Testis (tissue), 3 donors: ENCODE results near the gene PHLPP1. TPM values are rescaled to one million over a fixed set of nuclear protein-coding genes. Genes with fewer than 3 reads are reported as not detected.

ENCODE experiments used
- DNase-seq: peaks from one replicate; pipeline ENCODE4 v3.0.0-alpha.2; 2019
- H3K27ac ChIP-seq, 2 donors: fragments of 200-600 bp; sonication (generic); one replicate each; pipeline ENCODE4 v1.5.1; 2019
- H3K27me3 ChIP-seq: fragments of 200-600 bp; sonication (generic); one replicate; pipeline ENCODE4 v1.5.1; 2019
- H3K36me3 ChIP-seq: fragments of 200-600 bp; sonication (generic); one replicate; pipeline ENCODE4 v1.5.1; 2017; ENCODE audit warnings: low read depth; ENCODE audit errors: missing control alignments
- H3K4me1 ChIP-seq: fragments of 200-600 bp; sonication (generic); one replicate; pipeline ENCODE4 v1.5.1; 2019
- H3K4me3 ChIP-seq, 2 donors: fragments of 200-600 bp; sonication (generic); one replicate each; pipeline ENCODE4 v1.5.1; 2017 to 2019
- H3K9me3 ChIP-seq: fragments of 200-600 bp; sonication (generic); one replicate; pipeline ENCODE4 v1.5.1; 2017
- POLR2A ChIP-seq: fragments of 450-650 bp; IDR thresholded peaks from one replicate; pipeline ENCODE4 v1.6.1; 2017; ENCODE audit warnings: antibody characterized with exemption, mild to moderate bottlenecking, moderate library complexity
- WGBS, 2 donors: methylation state at CpG; one replicate each; pipeline ENCODE4 v1.1.5; 2018; 5-methylcytosine and 5-hydroxymethylcytosine counted together
- intact Hi-C: fragments of 100-400 bp; cut with DNase I; formaldehyde crosslinking; loops from one replicate; pipeline ENCODE4 v1.15.1; 2023; ENCODE audit warnings: low total_unique reads
- polyA plus RNA-seq: library from polyadenylated mRNA; stranded (reverse); fragments of 350-450 nt; fragmentation: Illumina TruSeq; extraction: RNeasy Lipid Tissue Mini Kit (QIAGEN cat#74804); gene quantifications from one replicate; pipeline ENCODE4 v1.2.3, GENCODE V29; 2014; ENCODE audit warnings: low read depth, low replicate concordance; ENCODE audit not compliant: insufficient read depth
- total RNA-seq, 2 donors: library from RNA; depleted of rRNA; stranded (reverse); fragments of >200 nt; gene quantifications; one replicate each; pipeline ENCODE4 v1.2.3, GENCODE V29; 2016
- TF ChIP-seq, protein P1 (sequence below), 3 experiments: fragments of 450-650 bp in 2 of 3; fragments of 200-600 bp in 1 of 3; sonication (generic) in 1 of 3; IDR thresholded peaks; one replicate each; pipeline ENCODE4 v1.5.1; 2016 to 2019; ENCODE audit warnings: antibody characterized with exemption in 3 of 3, mild to moderate bottlenecking in 2 of 3, moderate library complexity in 1 of 3

Gene PHLPP1
- total and polyA plus RNA-seq, 3 donors from 2014 or later: 31.5 to 60.1 (median 50.5) TPM

DNA sequence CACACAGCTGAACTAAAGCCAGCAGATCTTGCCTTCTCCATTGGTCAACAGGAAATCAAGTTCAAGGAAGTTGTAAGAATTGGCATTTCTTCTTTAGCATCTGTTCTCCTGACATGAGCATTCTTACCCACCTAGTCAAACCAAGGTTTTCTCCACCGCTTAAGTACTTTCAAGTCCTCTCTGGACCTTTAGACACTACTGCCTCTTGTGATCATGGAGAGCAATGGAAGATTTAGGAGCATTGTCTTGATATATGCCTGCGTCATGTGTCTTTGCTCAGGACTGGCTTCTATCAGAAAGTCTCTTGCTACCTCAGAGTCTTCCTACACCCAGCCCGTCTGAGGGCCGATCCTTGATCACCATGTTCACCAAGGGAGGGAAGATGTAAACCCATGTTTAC lies 262.2 kb downstream of the PHLPP1 start:
- Histone ChIP-seq H3K27me3 (no peaks in the 10 kb centered on the region), H3K9me3 (no peaks in the 10 kb centered on the region), H3K36me3 (no peaks in the 10 kb centered on the region), H3K27ac (no peak overlapping the region), H3K4me1 (no peaks in the 10 kb centered on the region), H3K4me3 (no peak overlapping the region)
- intact Hi-C loops: loop anchor here (10.0 kb wide), 2 partner anchors 263 to 383 kb away; partner anchors contain the start of gene PHLPP1
- DNase-seq: no peak
- WGBS, 2 donors: 91 to 96% methylated on average over 4 of the region's 4 CpGs
- TF ChIP-seq, protein P1, sequence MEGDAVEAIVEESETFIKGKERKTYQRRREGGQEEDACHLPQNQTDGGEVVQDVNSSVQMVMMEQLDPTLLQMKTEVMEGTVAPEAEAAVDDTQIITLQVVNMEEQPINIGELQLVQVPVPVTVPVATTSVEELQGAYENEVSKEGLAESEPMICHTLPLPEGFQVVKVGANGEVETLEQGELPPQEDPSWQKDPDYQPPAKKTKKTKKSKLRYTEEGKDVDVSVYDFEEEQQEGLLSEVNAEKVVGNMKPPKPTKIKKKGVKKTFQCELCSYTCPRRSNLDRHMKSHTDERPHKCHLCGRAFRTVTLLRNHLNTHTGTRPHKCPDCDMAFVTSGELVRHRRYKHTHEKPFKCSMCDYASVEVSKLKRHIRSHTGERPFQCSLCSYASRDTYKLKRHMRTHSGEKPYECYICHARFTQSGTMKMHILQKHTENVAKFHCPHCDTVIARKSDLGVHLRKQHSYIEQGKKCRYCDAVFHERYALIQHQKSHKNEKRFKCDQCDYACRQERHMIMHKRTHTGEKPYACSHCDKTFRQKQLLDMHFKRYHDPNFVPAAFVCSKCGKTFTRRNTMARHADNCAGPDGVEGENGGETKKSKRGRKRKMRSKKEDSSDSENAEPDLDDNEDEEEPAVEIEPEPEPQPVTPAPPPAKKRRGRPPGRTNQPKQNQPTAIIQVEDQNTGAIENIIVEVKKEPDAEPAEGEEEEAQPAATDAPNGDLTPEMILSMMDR (IDR thresholded peaks at IDR 0.05): no peak

DNA sequence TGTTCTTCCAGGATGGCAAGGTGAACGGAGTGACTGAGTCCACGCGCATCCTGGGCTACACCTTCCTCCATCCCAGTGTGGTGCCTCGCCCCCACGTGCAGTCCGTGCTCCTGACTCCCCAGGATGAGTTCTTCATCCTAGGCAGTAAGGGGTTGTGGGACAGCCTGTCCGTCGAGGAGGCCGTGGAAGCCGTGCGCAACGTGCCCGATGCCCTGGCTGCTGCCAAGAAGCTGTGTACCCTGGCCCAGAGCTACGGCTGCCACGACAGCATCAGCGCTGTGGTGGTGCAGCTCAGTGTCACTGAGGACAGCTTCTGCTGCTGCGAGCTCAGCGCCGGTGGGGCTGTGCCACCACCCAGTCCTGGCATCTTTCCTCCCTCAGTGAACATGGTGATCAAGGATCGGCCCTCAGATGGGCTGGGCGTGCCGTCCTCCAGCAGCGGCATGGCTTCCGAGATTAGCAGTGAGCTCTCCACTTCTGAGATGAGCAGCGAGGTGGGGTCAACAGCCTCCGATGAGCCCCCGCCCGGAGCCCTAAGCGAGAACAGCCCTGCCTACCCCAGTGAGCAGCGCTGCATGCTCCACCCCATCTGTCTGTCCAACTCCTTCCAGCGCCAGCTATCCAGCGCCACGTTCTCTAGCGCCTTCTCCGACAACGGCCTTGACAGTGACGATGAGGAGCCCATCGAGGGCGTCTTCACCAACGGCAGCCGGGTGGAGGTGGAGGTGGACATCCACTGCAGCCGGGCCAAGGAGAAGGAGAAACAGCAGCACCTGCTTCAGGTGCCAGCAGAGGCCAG lies 263.1 kb downstream of the PHLPP1 start:
- no peak overlapping the region for H3K4me3 ChIP-seq
- H3K4me1 ChIP-seq: no peaks in the 10 kb centered on the region
- H3K36me3 ChIP-seq: no peaks in the 10 kb centered on the region
- intact Hi-C loops: loop anchor here (10.0 kb wide), 2 partner anchors 264 to 384 kb away; partner anchors contain the start of gene PHLPP1
- no peak for TF ChIP-seq POLR2A
- TF ChIP-seq, protein P1 (IDR thresholded peaks at IDR 0.05): no peak
- H3K9me3 ChIP-seq: no peaks in the 10 kb centered on the region
- no peak overlapping the region for H3K27ac ChIP-seq
- DNase-seq: no peak
- 93 to 97% methylated on average over 20 to 42 of the region's 42 CpGs for WGBS, 2 donors
- no peaks in the 10 kb centered on the region for H3K27me3 ChIP-seq

DNA sequence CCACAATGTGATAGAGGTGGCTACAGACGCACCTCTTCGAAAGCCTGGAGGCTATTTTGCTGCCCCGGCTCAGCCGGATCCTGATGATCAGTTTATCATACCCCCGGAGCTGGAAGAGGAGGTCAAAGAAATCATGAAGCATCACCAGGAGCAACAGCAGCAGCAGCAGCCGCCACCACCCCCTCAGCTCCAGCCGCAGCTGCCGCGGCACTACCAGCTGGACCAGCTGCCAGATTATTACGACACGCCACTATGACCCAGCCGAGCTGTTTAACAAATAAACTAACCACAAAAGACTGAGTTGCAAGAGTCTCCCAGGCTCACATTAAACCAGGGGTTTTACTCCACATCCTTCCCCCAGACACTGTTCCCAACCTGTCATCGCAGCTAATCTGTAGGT lies 263.8 kb downstream of the PHLPP1 start:
- H3K36me3 ChIP-seq: no peaks in the 10 kb centered on the region
- no peak overlapping the region for H3K4me3 ChIP-seq
- intact Hi-C loops: loop anchor here (10.0 kb wide), 2 partner anchors 264 to 384 kb away; partner anchors contain the start of gene PHLPP1
- H3K9me3 ChIP-seq: no peaks in the 10 kb centered on the region
- TF ChIP-seq, protein P1 (IDR thresholded peaks at IDR 0.05): no peak
- TF ChIP-seq POLR2A: no peak
- WGBS, 2 donors: 74 to 82% methylated on average over 13 of the region's 13 CpGs
- H3K4me1 ChIP-seq: no peaks in the 10 kb centered on the region
- no peak for DNase-seq
- H3K27ac ChIP-seq: no peak overlapping the region
- H3K27me3 ChIP-seq: no peaks in the 10 kb centered on the region

DNA sequence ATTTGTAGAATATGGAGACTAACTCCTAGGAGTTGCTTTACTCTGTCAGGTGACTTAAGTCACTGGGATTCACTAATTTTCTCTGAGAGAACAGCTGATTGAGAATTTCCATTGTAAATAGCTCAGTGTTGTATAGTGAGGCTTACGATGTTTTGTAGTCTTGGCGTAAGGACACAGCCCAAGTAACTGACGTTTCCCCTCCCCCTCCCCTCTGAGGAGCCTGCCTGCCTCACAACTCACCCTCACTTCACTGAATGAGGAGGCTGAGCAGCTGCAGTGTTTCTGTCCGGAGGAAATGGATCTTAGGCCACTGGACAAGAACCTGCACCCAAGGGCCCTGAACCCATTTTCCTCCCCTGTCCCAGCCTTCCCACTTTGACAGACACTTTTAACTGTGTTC lies 264.6 kb downstream of the PHLPP1 start:
- TF ChIP-seq, protein P1 (IDR thresholded peaks at IDR 0.05): no peak
- TF ChIP-seq POLR2A: no peak
- H3K27ac ChIP-seq: no peak overlapping the region
- H3K4me1 ChIP-seq: no peaks in the 10 kb centered on the region
- H3K9me3 ChIP-seq: no peaks in the 10 kb centered on the region
- DNase-seq: no peak
- 74 to 82% methylated on average over 4 of the region's 4 CpGs for WGBS, 2 donors
- no peaks in the 10 kb centered on the region for H3K36me3 ChIP-seq
- intact Hi-C loops: loop anchor here (10.0 kb wide), 2 partner anchors 265 to 385 kb away; partner anchors contain the start of gene PHLPP1
- no peak overlapping the region for H3K4me3 ChIP-seq
- H3K27me3 ChIP-seq: no peaks in the 10 kb centered on the region
